ENCODE results near the gene COL24A1. TPM values are rescaled to one million over a fixed set of nuclear protein-coding genes. Genes with fewer than 3 reads are reported as not detected.

The COL24A1 gene
- total and polyA plus RNA-seq, 2 of the 8 experiments (the other 6 are each of a cell fraction or from before 2014, with no cell fraction given), result 0.23 to 1.1 TPM

- Histone ChIP-seq H3K4me3 (ENCODE audit: extremely low read depth in 1 of 4, insufficient read depth in 2 of 4, low read depth in 3 of 4, low read length in 4 of 4) (no peak overlapping the region), H3K9ac (replicated peaks in 1 of 4; ENCODE audit: extremely low read depth in 1 of 4, low read depth in 3 of 4, low read length in 3 of 4) (no peak overlapping the region), H4K8ac (ENCODE audit: extremely low read depth, insufficient read depth, low read length) (no peak overlapping the region), H3K36me3 (ENCODE audit: control insufficient read depth in 2 of 4, insufficient read depth in 4 of 4, low read length in 3 of 4) (no peaks in the 10 kb centered on the region), H3K9me3 (ENCODE audit: insufficient read depth in 2 of 2, low read depth in 1 of 2, low read length in 1 of 2) (no peaks in the 10 kb centered on the region), H3K79me1 (ENCODE audit: low read depth, low read length) (no peaks in the 10 kb centered on the region), H2BK12ac (ENCODE audit: low read depth, low read length) (no peak overlapping the region), H2BK15ac (ENCODE audit: low read length) (no peak overlapping the region), H2BK5ac (ENCODE audit: low read depth, low read length) (no peak overlapping the region), H3K4me1 (replicated peaks in 1 of 4; ENCODE audit: control insufficient read depth in 3 of 4, insufficient read depth in 4 of 4, low read length in 3 of 4) (no peaks in the 10 kb centered on the region), H3K23me2 (ENCODE audit: low read depth, low read length) (no peaks in the 10 kb centered on the region), H3K56ac (replicated peaks; ENCODE audit: insufficient read length, low read depth, low read length) (no peak overlapping the region), H3K18ac (ENCODE audit: extremely low read depth, low read length) (no peak overlapping the region), H3K14ac (ENCODE audit: insufficient read length) (no peak overlapping the region), H4K20me1 (replicated peaks in 1 of 2; ENCODE audit: control insufficient read depth in 1 of 2, insufficient read depth in 2 of 2, low read length in 2 of 2) (peaks cover 0 to 2% of the 10 kb centered on the region in 2 experiments), H3K4me2 (ENCODE audit: insufficient read depth in 1 of 2, low read depth in 2 of 2, low read length in 2 of 2) (no peak overlapping the region), H4K5ac (ENCODE audit: insufficient read length, low read depth, low read length) (no peak overlapping the region), H4K91ac (replicated peaks; ENCODE audit: insufficient read length, low read length) (no peak overlapping the region), H2BK20ac (ENCODE audit: low read length) (no peak overlapping the region), H2AFZ (ENCODE audit: low read length) (no peak overlapping the region), H3K23ac (ENCODE audit: insufficient read length) (no peak overlapping the region), H2BK120ac (replicated peaks; ENCODE audit: low read depth, low read length) (no peak overlapping the region), H3K4ac (replicated peaks; ENCODE audit: insufficient read length, low read depth, low read length) (no peak overlapping the region), H3K79me2 (ENCODE audit: control insufficient read depth in 1 of 2, insufficient read depth in 2 of 2, low read length in 2 of 2) (no peaks in the 10 kb centered on the region), H2AK5ac (ENCODE audit: low read depth, low read length) (no peak overlapping the region), H3K27ac (ENCODE audit: low read depth, low read length) (no peak overlapping the region), H3K27me3 (replicated peaks in 1 of 4; ENCODE audit: control insufficient read depth in 3 of 4, extremely low read depth in 1 of 4, insufficient read depth in 3 of 4, low read length in 3 of 4) (no peaks in the 10 kb centered on the region)
- ChIA-PET POLR2A (ENCODE audit: partially characterized antibody) (no interaction called here), CTCF (ENCODE audit: partially characterized antibody) (no interaction called here)
- no peak for DNase-seq (ENCODE audit: low read depth in 1 of 2, low spot score in 2 of 2)
- 88% methylated on average over 3 of the region's 3 CpGs; no CpG with 5 or more reads in 1 of the 2 experiments for WGBS, 2 experiments (ENCODE audit: extremely low coverage in 1 of 2, insufficient coverage in 1 of 2, insufficient read length in 1 of 2, insufficient replicate concordance in 2 of 2, low coverage in 1 of 2, low lambda C conversion rate in 2 of 2, missing lambda C conversion rate in 1 of 2)
- no peak for FAIRE-seq
- TF ChIP-seq TCF12 (IDR thresholded peaks at IDR 0.05; ENCODE audit: low read depth, low read length) (no peak), HDAC2 (IDR thresholded peaks at IDR 0.05; ENCODE audit: borderline replicate concordance in 1 of 2, low read depth in 2 of 2, low read length in 2 of 2) (no peak), ASH2L (IDR thresholded peaks at IDR 0.05; ENCODE audit: low read length) (no peak), CREB1 (IDR thresholded peaks at IDR 0.05) (no peak), CTBP2 (IDR thresholded peaks at IDR 0.05; ENCODE audit: borderline replicate concordance, insufficient read depth, insufficient read length, low read length) (no peak), TAF1 (IDR thresholded peaks at IDR 0.05; ENCODE audit: low read depth, low read length) (no peak), GTF2F1 (IDR thresholded peaks at IDR 0.05; ENCODE audit: borderline replicate concordance, low read depth, low read length) (no peak), SIRT6 (IDR thresholded peaks at IDR 0.05; ENCODE audit: low read length) (no peak), USF2 (IDR thresholded peaks at IDR 0.05; ENCODE audit: low read length) (no peak), CBX5 (IDR thresholded peaks at IDR 0.05; ENCODE audit: low read depth, low read length) (no peak), SAP30 (IDR thresholded peaks at IDR 0.05; ENCODE audit: insufficient read depth, insufficient replicate concordance, low read length) (no peak), POU5F1 (IDR thresholded peaks at IDR 0.05; ENCODE audit: low read depth, low read length) (no peak), MAFK (IDR thresholded peaks at IDR 0.05; ENCODE audit: low read depth, low read length) (no peak), FOSL1 (IDR thresholded peaks at IDR 0.05; ENCODE audit: insufficient read depth, low read depth, low read length) (no peak)
Measured at GRCh38 chr1:86205741-86206140, 49.2 kb upstream of the COL24A1 start.

Measured in H1 (cell line).